ENCODE data around the gene PKMYT1. TPM values are rescaled to one million over a fixed set of nuclear protein-coding genes. Genes with fewer than 3 reads are reported as not detected.

PKMYT1 gene
- total and polyA plus RNA-seq, 9 of the 15 experiments (the other 6 are each of a cell fraction or from before 2014, with no cell fraction given): 8.7 to 201 (median 37.8) TPM

- TF ChIP-seq CREB3L1 (IDR thresholded peaks at IDR 0.05; ENCODE audit: borderline replicate concordance, low read depth): no peak
- TF ChIP-seq ZNF354B (CRISPR knock-in tag; IDR thresholded peaks at IDR 0.05): no peak
- no peak for TF ChIP-seq SRSF3 (IDR thresholded peaks at IDR 0.05; ENCODE audit: insufficient read depth, low read length)
- peak; percentile 99 for TF ChIP-seq ZBTB7A (IDR thresholded peaks at IDR 0.05; ENCODE audit: borderline replicate concordance, control insufficient read depth, low read depth, low read length)
- TF ChIP-seq POLR2H (tag; IDR thresholded peaks at IDR 0.05; ENCODE audit: low read depth): no peak
- no peak for TF ChIP-seq ZNF184 (CRISPR knock-in tag; IDR thresholded peaks at IDR 0.05)
- TF ChIP-seq CBFA2T2 (conservative IDR thresholded peaks at IDR 0.05): no peak
- no peak for TF ChIP-seq ZNF165 (CRISPR knock-in tag; IDR thresholded peaks at IDR 0.05; ENCODE audit: borderline replicate concordance)
- no peak for TF ChIP-seq ZNF764 (CRISPR knock-in tag; IDR thresholded peaks at IDR 0.05; ENCODE audit: low read depth)
- no peak for TF ChIP-seq FOXM1 (IDR thresholded peaks at IDR 0.05; ENCODE audit: low read depth)
- no peak for TF ChIP-seq FOXM1 (CRISPR knock-in tag; IDR thresholded peaks at IDR 0.05; ENCODE audit: low read depth)
- TF ChIP-seq TCF15 (CRISPR knock-in tag; IDR thresholded peaks at IDR 0.05): no peak
- no peak for TF ChIP-seq THRAP3 (IDR thresholded peaks at IDR 0.05; ENCODE audit: borderline replicate concordance)
- TF ChIP-seq KLF1 (tag; IDR thresholded peaks at IDR 0.05): no peak
- TF ChIP-seq RBBP5 (IDR thresholded peaks at IDR 0.05; ENCODE audit: borderline replicate concordance, insufficient read depth, low read length, poor library complexity, severe bottlenecking): no peak
- no peak for TF ChIP-seq CCAR2 (IDR thresholded peaks at IDR 0.05; ENCODE audit: low read depth, low read length)
- no peak for TF ChIP-seq SIX5 (IDR thresholded peaks at IDR 0.05; ENCODE audit: borderline replicate concordance in 1 of 2, insufficient read depth in 1 of 2, low read depth in 1 of 2, low read length in 2 of 2)
- no peak for TF ChIP-seq FIP1L1 (IDR thresholded peaks at IDR 0.05; ENCODE audit: low read depth, low read length, poor library complexity, severe bottlenecking)
- peak in 1 of 2 experiments; percentile 64; a peak in 1 of 4 replicates for TF ChIP-seq TEAD1 (CRISPR knock-in tag; IDR thresholded peaks at IDR 0.05)
- no peak for TF ChIP-seq STAT6 (CRISPR knock-in tag; IDR thresholded peaks at IDR 0.05)
- no peak for TF ChIP-seq HMBOX1 (IDR thresholded peaks at IDR 0.05)
- no peak for TF ChIP-seq ZNF282 (CRISPR knock-in tag; IDR thresholded peaks at IDR 0.05)
These were observed 37.7 kb upstream of the PKMYT1 start, which contains the start of gene CLDN6 (continued) for GRCh38 chr16:3017794-3018506.
